Inflammatory macrophage (primary cell): ENCODE results near the gene EPHA4.

Experiments
- DNase-seq, 2 donors: peaks; one replicate each; pipeline ENCODE4 v3.0.0-alpha.2; 2020 to 2022
- total RNA-seq, 18 experiments: gene quantifications; one replicate each; lab custom pipeline; 2026; ENCODE audit warnings: mixed read lengths in 6 of 18, inconsistent platforms in 2 of 18; lab: John Stamatoyannopoulos, UW

The EPHA4 gene
- total RNA-seq, result 0 to 1.8 (median 0.12) reads per million in 18 experiments

- DNase-seq, result peak; percentile 56 to 72
Observed at GRCh38 chr2:221572219-221572820, at the start of gene EPHA4. Gene EPHA4, minus strand, starts transcription at chr2:221572304. Its CDS starts 56 bp downstream, at chr2:221572248.

- DNase-seq, result no peak
Observed at GRCh38 chr2:221618007-221618406, 45.9 kb upstream of the EPHA4 start.

- no peak for DNase-seq
Observed at GRCh38 chr2:221616561-221616960, 44.5 kb upstream of the EPHA4 start.

- no peak for DNase-seq
Observed at GRCh38 chr2:221614274-221614673, 42.2 kb upstream of the EPHA4 start.

- no peak for DNase-seq
Observed at GRCh38 chr2:221612800-221613199, 40.7 kb upstream of the EPHA4 start.

GRCh38 chr2:221612161-221612560, 40.1 kb upstream of the EPHA4 start:
- DNase-seq, result no peak

GRCh38 chr2:221610675-221611074, 38.6 kb upstream of the EPHA4 start:
- DNase-seq, result no peak

- no peak for DNase-seq
Observed at GRCh38 chr2:221610255-221610654, 38.2 kb upstream of the EPHA4 start.

- DNase-seq, result no peak
Observed at GRCh38 chr2:221608442-221608841, 36.3 kb upstream of the EPHA4 start.

GRCh38 chr2:221606424-221606823, 34.3 kb upstream of the EPHA4 start:
- no peak for DNase-seq

- no peak for DNase-seq
Observed at GRCh38 chr2:221605751-221606240, 33.7 kb upstream of the EPHA4 start.

- DNase-seq, result no peak
Observed at GRCh38 chr2:221602938-221603337, 30.8 kb upstream of the EPHA4 start.

- no peak for DNase-seq
Observed at GRCh38 chr2:221601376-221601775, 29.3 kb upstream of the EPHA4 start.

- no peak for DNase-seq
Observed at GRCh38 chr2:221600388-221600787, 28.3 kb upstream of the EPHA4 start.

- no peak for DNase-seq
Observed at GRCh38 chr2:221596192-221596591, 24.1 kb upstream of the EPHA4 start.

GRCh38 chr2:221590861-221591365, 18.8 kb upstream of the EPHA4 start:
- DNase-seq, result no peak

- no peak for DNase-seq
Observed at GRCh38 chr2:221589696-221590095, 17.6 kb upstream of the EPHA4 start.

GRCh38 chr2:221588306-221588985, 16.3 kb upstream of the EPHA4 start:
- DNase-seq, result no peak

- no peak for DNase-seq
Observed at GRCh38 chr2:221581986-221582385, 9.9 kb upstream of the EPHA4 start.

- DNase-seq, result no peak
Observed at GRCh38 chr2:221574231-221574570, 2.1 kb upstream of the EPHA4 start.

- DNase-seq, result peak; percentile 66 to 72
Observed at GRCh38 chr2:221573430-221574230, 1.5 kb upstream of the EPHA4 start.

GRCh38 chr2:221572821-221573429, 821 bp upstream of the EPHA4 start:
- DNase-seq, result peak in 1 of 2 donors; percentile 15
